22Rv1 (cell line): Measurements from ENCODE around the gene RXFP1.

Source experiments
- CTCF ChIP-seq: fragments of 450-650 bp; IDR thresholded peaks from 2 replicates; pipeline ENCODE4 v1.5.1; 2017; ENCODE audit warnings: mild to moderate bottlenecking
- ZFX ChIP-seq: fragments of 450-650 bp; IDR thresholded peaks from 2 replicates; pipeline ENCODE4 v1.6.1; 2017; ENCODE audit warnings: antibody characterized with exemption, borderline replicate concordance

GRCh38 chr4:158492391-158492790, 29.3 kb upstream of the RXFP1 start:
- TF ChIP-seq CTCF (no peak), ZFX (no peak)
